Upper lobe of left lung (tissue), 4 donors: ENCODE measurements around the gene POLN.
"Not testable (repeated sequence)": the region's sequence is repeated elsewhere in the genome, so short reads cannot be mapped to it uniquely, and the experiment has no call there.

Source experiments
- EP300 ChIP-seq, 4 donors: sonication (generic); formaldehyde crosslinking; IDR thresholded peaks; one replicate each; pipeline ENCODE4 v1.5.1; 2017; ENCODE audit warnings: antibody characterized with exemption in 4 of 4, control low read depth in 2 of 4
- POLR2A ChIP-seq, 4 donors: fragments of 450-650 bp; IDR thresholded peaks; one replicate each; pipeline ENCODE4 v1.5.1; 2016 to 2017; ENCODE audit warnings: antibody characterized with exemption in 4 of 4, mild to moderate bottlenecking in 2 of 4
- POLR2AphosphoS5 ChIP-seq, 2 donors: sonication (generic); formaldehyde crosslinking; IDR thresholded peaks; one replicate each; pipeline ENCODE4 v1.5.1; 2017; ENCODE audit warnings: antibody characterized with exemption in 2 of 2
- TF ChIP-seq, protein P1 (sequence below), 6 experiments: fragments of 450-650 bp in 4 of 6; fragments of 200-600 bp in 2 of 6; sonication (generic) in 2 of 6; IDR thresholded peaks; one replicate each; pipeline ENCODE4 v1.5.1; 2016 to 2019; ENCODE audit warnings: antibody characterized with exemption in 6 of 6

DNA sequence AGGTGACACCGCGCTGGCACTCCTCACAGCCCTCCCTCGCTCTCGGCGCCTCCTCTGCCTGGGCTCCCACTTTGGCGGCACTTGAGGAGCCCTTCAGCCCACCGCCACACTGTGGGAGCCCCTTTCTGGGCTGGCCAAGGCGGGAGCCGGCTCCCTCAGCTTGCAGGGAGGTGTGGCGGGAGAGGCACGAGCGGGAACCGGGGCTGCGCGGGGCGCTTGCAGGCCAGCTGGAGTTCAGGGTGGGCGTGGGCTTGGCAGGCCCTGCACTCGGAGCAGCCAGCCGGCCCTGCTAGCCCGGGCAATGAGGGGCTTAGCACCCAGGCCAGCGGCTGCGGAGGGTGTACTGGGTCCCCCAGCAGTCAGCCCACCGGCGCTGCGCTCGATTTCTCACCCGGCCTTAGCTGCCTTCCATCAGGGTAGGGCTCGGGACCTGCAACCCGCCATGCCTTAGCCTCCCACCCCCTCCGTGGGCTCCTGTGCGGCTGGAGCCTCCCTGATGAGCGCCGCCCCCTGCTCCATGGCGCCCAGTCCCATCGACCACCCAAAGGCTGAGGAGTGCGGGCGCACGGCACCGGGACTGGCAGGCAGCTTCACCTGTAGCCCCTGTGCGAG, 80.7 kb downstream of the POLN start:
- TF ChIP-seq, protein P1, sequence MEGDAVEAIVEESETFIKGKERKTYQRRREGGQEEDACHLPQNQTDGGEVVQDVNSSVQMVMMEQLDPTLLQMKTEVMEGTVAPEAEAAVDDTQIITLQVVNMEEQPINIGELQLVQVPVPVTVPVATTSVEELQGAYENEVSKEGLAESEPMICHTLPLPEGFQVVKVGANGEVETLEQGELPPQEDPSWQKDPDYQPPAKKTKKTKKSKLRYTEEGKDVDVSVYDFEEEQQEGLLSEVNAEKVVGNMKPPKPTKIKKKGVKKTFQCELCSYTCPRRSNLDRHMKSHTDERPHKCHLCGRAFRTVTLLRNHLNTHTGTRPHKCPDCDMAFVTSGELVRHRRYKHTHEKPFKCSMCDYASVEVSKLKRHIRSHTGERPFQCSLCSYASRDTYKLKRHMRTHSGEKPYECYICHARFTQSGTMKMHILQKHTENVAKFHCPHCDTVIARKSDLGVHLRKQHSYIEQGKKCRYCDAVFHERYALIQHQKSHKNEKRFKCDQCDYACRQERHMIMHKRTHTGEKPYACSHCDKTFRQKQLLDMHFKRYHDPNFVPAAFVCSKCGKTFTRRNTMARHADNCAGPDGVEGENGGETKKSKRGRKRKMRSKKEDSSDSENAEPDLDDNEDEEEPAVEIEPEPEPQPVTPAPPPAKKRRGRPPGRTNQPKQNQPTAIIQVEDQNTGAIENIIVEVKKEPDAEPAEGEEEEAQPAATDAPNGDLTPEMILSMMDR (IDR thresholded peaks at IDR 0.05), result not testable (repeated sequence)
- not testable (repeated sequence) for TF ChIP-seq POLR2AphosphoS5, POLR2A, EP300 (IDR thresholded peaks at IDR 0.05)
